Activated CD8-positive, alpha-beta memory T cell treated with anti-CD3 and anti-CD28 coated beads, Interleukin-2, amount 50 U/mL, for 48 hours (primary cell): ENCODE measurements around the gene FUT7.
"Not testable (repeated sequence)": the region's sequence is repeated elsewhere in the genome, so short reads cannot be mapped to it uniquely, and the experiment has no call there.

Experiments
- DNase-seq: peaks from one replicate; pipeline ENCODE4 v3.0.0-alpha.2; 2020

FUT7 gene

GRCh38 chr9:137017071-137017470 lies 14.8 kb downstream of the FUT7 start:
- no peak for DNase-seq

GRCh38 chr9:137016436-137016835 lies 15.5 kb downstream of the FUT7 start:
- no peak for DNase-seq

DNA sequence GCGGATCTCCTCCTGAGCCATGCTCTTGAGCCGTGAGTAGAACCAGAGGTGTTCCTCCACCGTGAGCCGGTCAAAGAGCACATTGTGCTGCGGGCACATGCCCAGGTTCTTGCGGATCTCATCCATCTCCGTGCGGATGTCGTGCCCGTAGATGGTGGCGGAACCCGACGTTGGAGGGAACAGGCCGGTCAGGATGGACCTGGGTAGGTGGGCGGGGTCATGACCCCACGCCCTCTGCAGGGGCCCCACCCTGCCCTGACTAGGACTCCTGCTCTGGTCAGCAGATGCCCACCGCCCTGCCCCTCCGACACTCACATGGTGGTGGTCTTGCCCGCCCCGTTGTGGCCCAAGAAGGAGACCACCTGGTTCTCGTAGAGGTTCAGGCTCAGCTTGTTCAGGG lies 15.9 kb downstream of the FUT7 start:
- no peak for DNase-seq

DNA sequence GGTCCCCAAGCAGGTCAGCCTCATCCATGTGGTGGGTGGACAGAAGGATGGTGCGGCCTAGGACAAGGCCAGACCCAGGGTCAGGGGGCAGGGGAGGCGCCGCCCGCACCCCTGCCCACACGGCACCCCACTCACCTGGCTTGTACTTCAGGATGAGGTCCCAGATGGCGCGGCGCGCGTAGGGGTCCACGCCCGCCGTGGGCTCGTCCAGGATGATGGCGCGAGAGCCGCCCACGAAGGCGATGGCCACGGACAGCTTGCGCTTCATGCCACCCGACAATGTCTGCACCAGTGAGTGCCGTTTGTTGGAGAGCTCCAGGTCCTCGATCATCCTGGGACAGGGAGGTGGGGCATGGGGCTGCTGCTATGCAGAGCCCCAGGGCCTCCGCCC lies 16.4 kb downstream of the FUT7 start:
- no peak for DNase-seq

- DNase-seq = no peak
Measured at GRCh38 chr9:137014776-137015539, 16.9 kb downstream of the FUT7 start.

DNA sequence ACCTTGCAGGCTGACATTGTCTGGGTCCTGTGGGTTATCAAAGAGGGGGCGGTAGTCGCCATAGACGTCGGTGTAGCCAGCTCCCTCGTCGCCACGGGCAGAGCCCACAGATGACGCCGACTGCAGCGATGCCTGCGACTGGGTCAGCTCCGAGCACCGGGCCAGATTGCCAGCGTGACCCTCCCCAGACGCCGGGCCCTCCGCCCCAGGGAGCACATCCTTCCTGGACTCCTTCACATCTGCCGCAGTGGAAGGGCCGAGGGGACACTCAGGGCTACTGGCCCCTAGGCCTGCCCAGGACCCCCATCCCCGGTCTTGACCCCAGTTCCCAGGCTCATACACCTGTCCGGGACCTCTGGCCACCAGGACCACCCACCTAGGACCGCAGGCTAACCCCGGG lies 17.7 kb downstream of the FUT7 start:
- DNase-seq = no peak

DNA sequence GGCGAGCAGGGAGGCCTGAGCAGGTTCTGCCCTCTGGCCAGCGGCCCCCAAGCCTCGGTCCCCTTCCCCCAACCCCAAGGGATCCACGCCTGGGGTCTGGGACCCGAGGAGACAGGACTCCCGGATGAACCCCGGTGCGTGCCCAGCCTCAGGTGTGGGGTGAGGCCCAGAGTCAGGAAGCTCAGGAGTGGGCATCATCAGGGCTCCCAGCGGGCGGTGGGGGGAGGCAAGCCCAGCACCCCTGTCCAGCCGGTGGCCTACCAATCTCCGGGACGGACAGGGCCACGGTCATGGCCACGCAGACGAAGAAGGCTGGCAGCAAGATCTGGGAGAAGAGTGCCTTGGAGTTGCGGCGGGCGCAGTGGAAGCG lies 18.3 kb downstream of the FUT7 start:
- DNase-seq = no peak

GRCh38 chr9:137012694-137013570 lies 19.0 kb downstream of the FUT7 start:
- DNase-seq = no peak

DNA sequence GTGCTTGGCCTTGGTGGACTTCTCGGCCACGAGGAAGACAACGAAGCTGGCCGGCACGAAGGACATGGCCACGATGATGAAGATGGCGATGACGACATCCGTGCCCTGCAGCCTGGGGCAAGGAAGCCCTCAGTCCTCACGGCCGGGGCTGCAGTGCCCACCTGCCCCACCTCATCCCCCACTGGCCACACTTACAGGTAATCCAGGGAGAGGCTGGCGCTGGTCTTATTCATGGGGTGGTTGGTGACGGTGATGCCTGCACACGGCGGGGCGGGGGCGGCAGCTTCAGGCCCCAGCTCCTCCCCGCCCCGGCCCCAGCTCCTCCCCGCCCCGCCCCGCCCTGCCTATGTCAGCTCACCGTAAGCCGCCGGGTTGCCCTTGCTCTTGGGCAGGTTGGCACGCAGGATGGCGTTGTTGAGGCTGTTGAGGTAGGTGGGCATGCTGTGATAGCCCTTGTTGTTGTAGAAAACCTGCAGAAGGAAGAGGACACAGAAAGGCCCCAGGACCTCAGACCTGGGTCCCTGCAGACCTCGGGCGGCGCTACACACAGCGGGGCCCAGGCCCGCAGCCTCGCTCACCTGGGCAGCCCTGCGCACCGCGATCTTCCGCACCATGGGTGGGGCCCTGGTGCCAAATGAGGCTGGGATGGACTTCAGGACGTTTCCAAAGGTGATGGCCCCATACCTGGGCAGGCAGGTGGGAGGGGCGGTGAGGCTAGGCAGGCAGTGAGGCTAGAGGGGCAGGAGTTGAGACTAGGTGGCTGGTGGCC lies 19.8 kb downstream of the FUT7 start:
- no peak for DNase-seq

DNA sequence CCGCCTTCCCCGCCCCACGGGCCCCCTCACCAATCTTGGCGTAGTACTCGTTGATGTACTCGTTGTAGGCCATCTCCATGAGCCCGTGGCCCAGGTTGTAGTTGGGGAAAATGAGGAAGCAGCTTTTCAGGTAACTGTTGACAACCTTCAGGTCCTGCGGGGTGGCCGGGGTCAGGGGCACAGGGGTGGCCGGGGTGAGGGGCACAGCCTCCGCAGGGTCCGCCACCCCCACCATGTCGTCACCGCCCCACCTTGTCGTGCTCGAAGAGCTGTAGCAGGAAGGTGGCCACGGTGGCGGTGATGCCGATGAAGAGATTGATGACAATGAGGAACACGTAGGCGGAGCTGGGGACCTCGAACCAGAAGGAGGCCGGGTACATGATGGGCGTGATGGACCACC lies 20.7 kb downstream of the FUT7 start:
- no peak for DNase-seq

GRCh38 chr9:137009938-137010732 lies 21.8 kb downstream of the FUT7 start:
- DNase-seq = no peak

DNA sequence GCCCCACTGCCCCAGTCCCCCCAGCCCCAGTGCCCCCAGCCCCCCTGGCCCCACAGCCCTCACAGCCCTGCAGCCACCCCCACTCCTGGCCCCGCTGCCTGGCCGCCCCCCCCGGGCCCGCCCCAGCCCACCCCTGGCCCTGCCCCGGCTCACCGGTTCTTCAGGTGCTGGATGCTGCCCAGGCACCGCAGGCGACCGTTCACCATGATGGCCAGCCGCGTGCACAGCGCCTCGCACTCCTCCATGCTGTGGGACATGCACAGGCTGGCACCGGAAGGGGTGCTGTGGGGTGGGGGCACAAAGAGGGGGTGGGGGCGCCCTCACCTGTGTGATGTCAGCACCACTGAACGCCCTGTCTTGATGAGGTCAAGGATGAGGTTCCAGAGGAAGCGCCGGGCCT lies 22.7 kb downstream of the FUT7 start:
- no peak for DNase-seq

DNA sequence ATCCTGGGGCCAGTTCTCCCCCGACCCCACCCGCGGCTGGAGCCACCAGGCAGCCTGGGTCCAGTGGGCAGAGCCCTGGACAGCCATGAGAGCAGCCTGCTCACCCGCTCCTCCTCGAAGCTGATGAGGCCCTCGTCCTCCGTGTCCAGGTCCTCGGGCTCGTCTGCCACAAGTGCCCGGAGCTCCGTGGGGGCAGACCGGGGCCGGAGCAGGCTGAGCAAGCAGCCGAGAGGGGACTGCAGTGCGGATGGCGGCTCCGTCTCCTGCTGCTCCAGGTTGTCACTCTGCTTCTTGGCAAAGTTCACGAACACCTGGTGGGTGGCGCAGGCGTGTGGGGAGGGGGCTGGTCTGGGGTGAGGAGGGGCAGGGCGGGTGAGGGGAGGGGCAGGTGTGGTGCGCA lies 23.6 kb downstream of the FUT7 start:
- no peak for DNase-seq

DNA sequence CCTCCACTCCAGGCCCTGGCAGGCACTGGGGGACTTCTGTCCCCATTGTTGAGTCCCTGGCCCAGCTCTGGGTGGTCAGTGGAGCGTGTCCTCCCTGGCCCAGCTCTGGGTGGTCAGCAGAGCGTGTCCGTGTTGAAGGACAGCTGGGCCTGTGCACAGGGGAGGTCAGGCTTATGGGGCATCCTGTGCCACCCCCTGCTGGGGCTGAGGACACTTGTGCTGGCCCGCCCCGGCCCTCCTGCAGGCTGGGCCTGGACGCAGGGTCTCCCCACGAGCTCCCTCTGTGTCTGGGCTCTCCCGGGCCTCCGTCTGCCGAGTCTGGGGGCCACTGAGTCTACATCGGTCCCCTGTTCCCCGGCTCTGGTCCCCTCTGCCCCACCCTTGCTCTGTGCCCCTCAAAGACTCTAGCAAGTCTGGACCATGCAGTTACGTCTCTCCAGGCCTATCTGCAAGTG lies 24.0 kb downstream of the FUT7 start:
- DNase-seq = no peak

- DNase-seq = no peak
Measured at GRCh38 chr9:137007108-137007815, 24.6 kb downstream of the FUT7 start.

DNA sequence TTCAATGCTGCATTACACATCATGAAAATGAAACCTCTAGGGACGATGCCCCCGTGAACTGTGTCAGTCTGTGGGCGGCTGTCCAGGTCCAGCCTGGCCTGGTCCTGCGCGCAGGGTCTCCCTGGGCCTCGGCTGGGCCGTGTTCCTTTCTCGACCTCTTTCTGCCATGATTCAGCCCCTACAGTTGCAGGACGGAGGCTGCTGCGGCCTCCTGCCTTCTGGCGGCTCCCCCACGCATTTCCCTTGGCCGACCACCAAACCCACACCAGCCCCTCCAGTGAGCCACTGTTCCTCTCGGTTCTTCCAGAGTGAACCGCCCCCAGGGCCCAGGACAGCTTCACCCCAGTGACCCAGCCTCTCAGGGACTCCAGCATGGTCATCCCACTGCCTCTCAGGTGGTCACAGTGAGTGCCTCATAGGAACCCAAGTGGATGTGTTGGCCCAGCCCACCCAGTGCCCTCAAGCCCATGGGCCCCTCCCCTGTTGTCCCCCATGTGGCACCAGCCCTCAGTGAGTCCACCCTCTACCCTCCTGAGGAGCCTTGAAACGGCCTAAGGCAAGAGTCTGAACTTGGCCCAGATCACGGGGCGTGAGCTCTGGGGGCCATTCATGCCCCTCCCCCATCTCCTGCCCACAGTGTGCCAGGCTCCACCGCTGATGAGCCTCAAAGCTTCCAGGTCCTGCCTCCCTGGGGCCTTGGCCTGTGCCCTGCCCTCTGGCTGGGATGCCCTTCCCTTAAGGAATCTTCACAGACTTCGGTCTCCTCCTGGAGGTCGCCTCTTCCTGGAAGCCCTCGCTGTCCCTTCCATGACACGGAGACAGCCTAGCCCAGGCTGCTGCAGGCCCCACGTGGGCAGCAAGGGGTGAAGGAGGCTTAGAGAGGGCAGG lies 25.5 kb downstream of the FUT7 start:
- no peak for DNase-seq

DNA sequence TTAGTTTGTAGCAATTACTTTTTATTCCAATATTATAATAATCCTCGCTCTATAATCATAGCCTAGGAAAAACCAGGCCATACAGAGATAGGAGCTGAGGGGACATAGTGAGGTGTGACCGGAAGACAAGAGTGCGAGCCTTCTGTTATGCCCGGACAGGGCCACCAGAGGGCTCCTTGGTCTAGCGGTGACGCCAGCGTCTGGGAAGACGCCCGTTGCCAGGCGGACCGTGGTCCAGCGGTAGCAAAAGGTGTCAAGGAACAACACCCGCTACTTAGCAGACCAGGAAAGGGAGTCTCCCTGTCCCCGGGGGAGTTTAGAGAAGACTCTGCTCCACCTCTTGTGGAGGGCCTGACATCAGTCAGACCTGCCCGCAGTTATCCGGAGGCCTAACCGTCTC lies 27.6 kb downstream of the FUT7 start:
- not testable (repeated sequence) for DNase-seq

DNA sequence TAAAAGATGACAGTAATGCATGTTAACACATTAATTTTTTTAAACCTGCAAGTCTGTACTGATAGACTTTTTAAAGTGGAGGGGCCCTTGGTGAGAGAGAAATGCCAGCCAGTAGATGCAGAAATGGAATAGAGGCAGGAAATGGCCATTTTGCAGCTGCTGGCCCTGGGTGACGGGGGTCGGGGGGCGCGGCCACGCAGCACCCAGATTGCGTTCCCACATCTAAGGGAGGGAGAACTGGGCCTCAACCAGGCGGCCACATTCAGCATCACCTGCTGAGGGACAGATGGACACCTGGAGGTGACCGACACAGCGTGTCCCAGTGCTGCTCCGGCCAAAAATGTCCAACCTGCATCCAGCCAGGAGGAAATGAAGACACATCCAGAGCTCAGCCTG lies 29.2 kb downstream of the FUT7 start:
- DNase-seq = no peak

DNA sequence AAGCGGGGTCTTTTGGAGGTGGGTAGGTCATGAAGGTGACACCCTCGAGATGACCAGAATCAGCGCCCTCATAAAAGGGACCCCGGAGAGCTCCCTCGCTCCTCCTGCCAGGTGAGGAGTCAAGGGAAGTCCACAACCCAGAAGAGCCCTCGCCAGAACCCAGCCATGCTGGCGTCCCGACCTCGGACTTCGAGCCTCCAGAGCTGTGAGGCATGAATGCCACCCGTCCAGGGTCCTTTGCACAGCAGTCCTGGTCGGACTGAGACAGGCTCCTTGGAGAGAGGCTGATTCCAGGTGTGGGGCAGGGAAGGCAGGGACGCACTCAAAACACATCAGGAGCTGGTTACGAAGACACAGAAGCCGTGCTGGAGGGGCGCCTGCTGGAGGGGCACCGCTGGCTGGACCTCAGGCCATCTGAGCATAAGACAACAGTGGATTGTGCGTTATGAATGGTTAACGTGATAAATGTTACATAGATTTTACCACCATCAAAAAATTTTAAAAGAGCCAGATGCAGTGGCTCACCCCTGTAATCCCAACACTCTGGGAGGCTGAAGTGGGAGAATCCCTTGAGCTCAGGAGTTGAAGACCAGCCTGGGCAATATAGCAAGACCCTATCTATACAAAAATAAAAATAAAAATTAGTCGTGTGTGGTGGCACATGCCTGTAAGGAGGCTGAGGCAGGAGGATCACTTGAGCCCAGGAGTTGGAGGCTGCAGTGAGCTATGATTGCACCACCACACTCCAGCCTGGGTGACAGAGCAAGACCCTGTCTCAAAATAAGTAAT lies 29.8 kb downstream of the FUT7 start:
- no peak for DNase-seq
